Measurements from ENCODE around the gene MED13L.

DNA sequence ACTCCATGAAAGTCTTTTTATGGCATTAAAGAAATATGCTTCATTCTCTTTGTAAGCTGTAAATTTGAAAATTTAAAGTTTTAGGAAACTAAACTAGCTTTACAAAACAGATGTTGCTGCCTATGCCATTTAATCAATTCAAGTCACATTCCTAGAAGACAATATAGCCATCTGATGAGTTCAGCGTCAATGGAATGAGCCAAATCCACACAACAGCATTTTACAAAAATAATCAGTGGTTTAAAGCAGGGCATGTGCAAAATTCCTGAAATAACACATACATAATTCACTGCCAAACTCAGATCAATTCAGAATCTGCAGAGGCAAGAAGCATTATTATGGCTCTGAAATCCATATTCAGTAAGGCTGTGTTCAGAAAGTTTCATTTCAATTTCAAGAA, 75.6 kb downstream of the MED13L start:
- TF ChIP-seq POLR2A (IDR thresholded peaks at IDR 0.05; ENCODE audit: low read depth, low read length) (no peak), RAD21 (IDR thresholded peaks at IDR 0.05; ENCODE audit: low read length) (no peak), CHD1 (IDR thresholded peaks at IDR 0.05; ENCODE audit: low read depth, low read length) (no peak), FOS (IDR thresholded peaks at IDR 0.05; ENCODE audit: low read depth, low read length) (no peak)
- TF ChIP-seq, protein P1, sequence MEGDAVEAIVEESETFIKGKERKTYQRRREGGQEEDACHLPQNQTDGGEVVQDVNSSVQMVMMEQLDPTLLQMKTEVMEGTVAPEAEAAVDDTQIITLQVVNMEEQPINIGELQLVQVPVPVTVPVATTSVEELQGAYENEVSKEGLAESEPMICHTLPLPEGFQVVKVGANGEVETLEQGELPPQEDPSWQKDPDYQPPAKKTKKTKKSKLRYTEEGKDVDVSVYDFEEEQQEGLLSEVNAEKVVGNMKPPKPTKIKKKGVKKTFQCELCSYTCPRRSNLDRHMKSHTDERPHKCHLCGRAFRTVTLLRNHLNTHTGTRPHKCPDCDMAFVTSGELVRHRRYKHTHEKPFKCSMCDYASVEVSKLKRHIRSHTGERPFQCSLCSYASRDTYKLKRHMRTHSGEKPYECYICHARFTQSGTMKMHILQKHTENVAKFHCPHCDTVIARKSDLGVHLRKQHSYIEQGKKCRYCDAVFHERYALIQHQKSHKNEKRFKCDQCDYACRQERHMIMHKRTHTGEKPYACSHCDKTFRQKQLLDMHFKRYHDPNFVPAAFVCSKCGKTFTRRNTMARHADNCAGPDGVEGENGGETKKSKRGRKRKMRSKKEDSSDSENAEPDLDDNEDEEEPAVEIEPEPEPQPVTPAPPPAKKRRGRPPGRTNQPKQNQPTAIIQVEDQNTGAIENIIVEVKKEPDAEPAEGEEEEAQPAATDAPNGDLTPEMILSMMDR (conservative IDR thresholded peaks at IDR 0.05; ENCODE audit: low read depth, low read length) = no peak
- TF ChIP-seq, protein P2, sequence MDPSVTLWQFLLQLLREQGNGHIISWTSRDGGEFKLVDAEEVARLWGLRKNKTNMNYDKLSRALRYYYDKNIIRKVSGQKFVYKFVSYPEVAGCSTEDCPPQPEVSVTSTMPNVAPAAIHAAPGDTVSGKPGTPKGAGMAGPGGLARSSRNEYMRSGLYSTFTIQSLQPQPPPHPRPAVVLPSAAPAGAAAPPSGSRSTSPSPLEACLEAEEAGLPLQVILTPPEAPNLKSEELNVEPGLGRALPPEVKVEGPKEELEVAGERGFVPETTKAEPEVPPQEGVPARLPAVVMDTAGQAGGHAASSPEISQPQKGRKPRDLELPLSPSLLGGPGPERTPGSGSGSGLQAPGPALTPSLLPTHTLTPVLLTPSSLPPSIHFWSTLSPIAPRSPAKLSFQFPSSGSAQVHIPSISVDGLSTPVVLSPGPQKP (IDR thresholded peaks at IDR 0.05; ENCODE audit: borderline replicate concordance, low read depth, low read length) = no peak
